GM23248 (cell line): ENCODE data around the gene C18orf32. TPM values are rescaled to one million over a fixed set of nuclear protein-coding genes. Genes with fewer than 3 reads are reported as not detected.

Experiments used
- DNase-seq: peaks from one replicate; pipeline ENCODE4 v3.0.0-alpha.2; 2015
- H2AFZ ChIP-seq: fragments of 200-600 bp; sonication (generic); 2 replicates; pipeline ENCODE4 v1.6.1; 2016; ENCODE audit warnings: antibody characterized with exemption
- H3F3A ChIP-seq: fragments of 200-600 bp; sonication (generic); 2 replicates; pipeline ENCODE4 v1.6.1; 2016; ENCODE audit warnings: mild to moderate bottlenecking, antibody characterized with exemption, mixed run types; ENCODE audit not compliant: insufficient read depth
- H3K27ac ChIP-seq: fragments of 200-600 bp; sonication (generic); 2 replicates; pipeline ENCODE4 v1.5.1; 2016; ENCODE audit warnings: mild to moderate bottlenecking
- H3K27me3 ChIP-seq: fragments of 200-600 bp; sonication (generic); replicated peaks from 2 replicates; pipeline ENCODE4 v1.6.1; 2016; ENCODE audit warnings: mild to moderate bottlenecking; ENCODE audit not compliant: insufficient read depth
- H3K36me3 ChIP-seq: fragments of 200-600 bp; sonication (generic); 2 replicates; pipeline ENCODE4 v1.6.1; 2016; ENCODE audit warnings: low read depth, mild to moderate bottlenecking
- H3K4me1 ChIP-seq: fragments of 200-600 bp; sonication (generic); 2 replicates; pipeline ENCODE4 v1.6.1; 2016; ENCODE audit warnings: mild to moderate bottlenecking; ENCODE audit not compliant: insufficient read depth
- H3K4me2 ChIP-seq: fragments of 200-600 bp; sonication (generic); one replicate; pipeline ENCODE4 v1.6.1; 2016; ENCODE audit warnings: mild to moderate bottlenecking; ENCODE audit not compliant: unreplicated experiment
- H3K4me3 ChIP-seq: fragments of 200-600 bp; sonication (generic); 2 replicates; pipeline ENCODE4 v1.5.1; 2016; ENCODE audit warnings: mild to moderate bottlenecking
- H3K79me2 ChIP-seq: fragments of 200-600 bp; sonication (generic); 2 replicates; pipeline ENCODE4 v1.6.1; 2016; ENCODE audit warnings: mild to moderate bottlenecking; ENCODE audit not compliant: insufficient read depth
- H3K9ac ChIP-seq: fragments of 200-600 bp; sonication (generic); 2 replicates; pipeline ENCODE4 v1.6.1; 2016; ENCODE audit warnings: mild to moderate bottlenecking
- H3K9me2 ChIP-seq: fragments of 200-600 bp; sonication (generic); 2 replicates; pipeline ENCODE4 v1.6.1; 2016; ENCODE audit warnings: mixed run types, mild to moderate bottlenecking, moderate library complexity; ENCODE audit not compliant: insufficient read depth
- H3K9me3 ChIP-seq: fragments of 200-600 bp; sonication (generic); one replicate; pipeline ENCODE4 v1.6.1; 2017; ENCODE audit warnings: low read depth
- H4K20me1 ChIP-seq: fragments of 200-600 bp; sonication (generic); 2 replicates; pipeline ENCODE4 v1.6.0; 2016; ENCODE audit not compliant: insufficient read depth
- EZH2 ChIP-seq: fragments of 200-600 bp; sonication (generic); IDR thresholded peaks from 2 replicates; pipeline ENCODE4 v1.6.1; 2018; ENCODE audit warnings: antibody characterized with exemption, mild to moderate bottlenecking; ENCODE audit not compliant: insufficient read depth, poor library complexity, severe bottlenecking
- EZH2phosphoT487 ChIP-seq: fragments of 200-600 bp; sonication (generic); IDR thresholded peaks from 2 replicates; pipeline ENCODE4 v1.6.1; 2018; ENCODE audit warnings: antibody characterized with exemption, moderate library complexity, mild to moderate bottlenecking, low read depth; ENCODE audit not compliant: insufficient read depth
- WGBS, 2 experiments: methylation state at CpG; one replicate each; pipeline ENCODE4 v1.1.6; 2015 to 2017; ENCODE audit warnings: low lambda C conversion rate in 2 of 2, low coverage in 1 of 2; ENCODE audit errors: missing lambda C conversion rate in 2 of 2; 5-methylcytosine and 5-hydroxymethylcytosine counted together
- in situ Hi-C: fragments of 300-500 bp; cut with MboI; formaldehyde crosslinking; loops from 2 replicates; pipeline ENCODE4 v1.15.0; 2020
- polyA plus RNA-seq: library from polyadenylated mRNA; unstranded; fragments of >200 nt; fragmentation: Nextera tagmentation; extraction: Ambion mirVana; gene quantifications from 2 replicates; pipeline ENCODE4 v1.2.1, GENCODE V29; 2016
- total RNA-seq: library from RNA; depleted of rRNA; stranded (reverse); fragments of >200 nt; shearing (Covaris generic); gene quantifications from 2 replicates; pipeline ENCODE4 v1.2.3, GENCODE V29; 2014

C18orf32 gene
- total and polyA plus RNA-seq, 2 experiments from 2014 or later: 43.7 to 77.0 TPM

- peaks cover 9% of the 10 kb centered on the region for H3K4me1 ChIP-seq
- H3K9me2 ChIP-seq: no peaks in the 10 kb centered on the region
- no peak overlapping the region for H3K4me2 ChIP-seq
- H4K20me1 ChIP-seq: peaks cover 3% of the 10 kb centered on the region; the same call in 1 of the 2 replicates
- H3K9me3 ChIP-seq: no peaks in the 10 kb centered on the region
- 0 out of 2 replicates have a peak, but pooled peaks cover 7% of the 10 kb centered on the region for H3F3A ChIP-seq
- WGBS, 2 experiments: 66 to 77% methylated on average over 5 of the region's 5 CpGs
- no peak for TF ChIP-seq EZH2
- TF ChIP-seq EZH2phosphoT487: no peak
- DNase-seq: peak; percentile 26
- peaks cover 95% of the 10 kb centered on the region for H3K79me2 ChIP-seq
- H3K9ac ChIP-seq: no peak overlapping the region
- H3K27me3 ChIP-seq: no peaks in the 10 kb centered on the region
- H3K4me3 ChIP-seq: no peak overlapping the region
- no peak overlapping the region for H3K27ac ChIP-seq
- no peak overlapping the region for H2AFZ ChIP-seq
- H3K36me3 ChIP-seq: no peaks in the 10 kb centered on the region
- in situ Hi-C loops: loop anchor here (25.0 kb wide), 1 partner anchor 759 kb away; no protein-coding TSS in a partner anchor
Measured at GRCh38 chr18:49446481-49446880, 40.6 kb downstream of the C18orf32 start.

GRCh38 chr18:49444581-49444980, 42.5 kb downstream of the C18orf32 start:
- peak; percentile 19 for DNase-seq
- Histone ChIP-seq H3K79me2 (peaks cover 81% of the 10 kb centered on the region), H3K4me2 (no peak overlapping the region), H3K27me3 (no peaks in the 10 kb centered on the region), H3K36me3 (no peaks in the 10 kb centered on the region), H3K27ac (no peak overlapping the region), H3K4me3 (no peak overlapping the region), H3K9ac (no peak overlapping the region), H3K4me1 (peaks cover 9% of the 10 kb centered on the region), H3K9me2 (no peaks in the 10 kb centered on the region), H3F3A (0 out of 2 replicates have a peak, but pooled peaks cover 7% of the 10 kb centered on the region), H4K20me1 (peaks cover 6% of the 10 kb centered on the region; the same call in 1 of the 2 replicates), H3K9me3 (no peaks in the 10 kb centered on the region), H2AFZ (no peak overlapping the region)
- in situ Hi-C loops: loop anchor here (25.0 kb wide), 1 partner anchor 757 kb away; no protein-coding TSS in a partner anchor
- TF ChIP-seq EZH2 (no peak), EZH2phosphoT487 (no peak)
- WGBS, 2 experiments: 1 to 4% methylated on average over 3 of the region's 3 CpGs

- Histone ChIP-seq H3K79me2 (peaks cover 81% of the 10 kb centered on the region), H3K36me3 (no peaks in the 10 kb centered on the region), H3K4me2 (no peak overlapping the region), H3K27me3 (no peaks in the 10 kb centered on the region), H3K9me3 (no peaks in the 10 kb centered on the region), H3K4me3 (no peak overlapping the region), H3K9ac (no peak overlapping the region), H2AFZ (no peak overlapping the region), H4K20me1 (peaks cover 6% of the 10 kb centered on the region; the same call in 1 of the 2 replicates), H3K9me2 (no peaks in the 10 kb centered on the region), H3F3A (0 out of 2 replicates have a peak, but pooled peaks cover 7% of the 10 kb centered on the region), H3K27ac (no peak overlapping the region), H3K4me1 (peaks cover 9% of the 10 kb centered on the region)
- DNase-seq: no peak
- TF ChIP-seq EZH2 (no peak), EZH2phosphoT487 (no peak)
- in situ Hi-C loops: loop anchor here (25.0 kb wide), 1 partner anchor 757 kb away; no protein-coding TSS in a partner anchor
- 76 to 81% methylated on average over 2 of the region's 2 CpGs for WGBS, 2 experiments
Measured at GRCh38 chr18:49443837-49444236, 43.2 kb downstream of the C18orf32 start.

- H3K27me3 ChIP-seq: no peaks in the 10 kb centered on the region
Measured at GRCh38 chr18:49441338-49441938, 45.6 kb downstream of the C18orf32 start.

More at GRCh38 chr18:49441338-49441938, 45.6 kb downstream of the C18orf32 start:
- Histone ChIP-seq H4K20me1 (peaks cover 6% of the 10 kb centered on the region; the same call in 1 of the 2 replicates), H2AFZ (no peak overlapping the region), H3K9me2 (no peaks in the 10 kb centered on the region), H3K36me3 (no peaks in the 10 kb centered on the region), H3K4me1 (peaks cover 9% of the 10 kb centered on the region), H3K27ac (no peak overlapping the region), H3K4me2 (no peak overlapping the region), H3F3A (0 out of 2 replicates have a peak, but pooled peaks cover 7% of the 10 kb centered on the region), H3K9me3 (no peaks in the 10 kb centered on the region), H3K4me3 (no peak overlapping the region), H3K79me2 (peaks cover 82% of the 10 kb centered on the region), H3K9ac (no peak overlapping the region)
- TF ChIP-seq EZH2: no peak
- TF ChIP-seq EZH2phosphoT487: no peak
- in situ Hi-C loops: loop anchor here (25.0 kb wide), 1 partner anchor 754 kb away; no protein-coding TSS in a partner anchor
- 98 to 99% methylated on average over 7 of the region's 7 CpGs for WGBS, 2 experiments
- no peak for DNase-seq
